ENCODE data around the gene PTPRM. TPM values are rescaled to one million over a fixed set of nuclear protein-coding genes. Genes with fewer than 3 reads are reported as not detected.

PTPRM gene
- polyA plus RNA-seq, 3 donors: 0.04 to 2.1 (median 0.66) TPM

DNA sequence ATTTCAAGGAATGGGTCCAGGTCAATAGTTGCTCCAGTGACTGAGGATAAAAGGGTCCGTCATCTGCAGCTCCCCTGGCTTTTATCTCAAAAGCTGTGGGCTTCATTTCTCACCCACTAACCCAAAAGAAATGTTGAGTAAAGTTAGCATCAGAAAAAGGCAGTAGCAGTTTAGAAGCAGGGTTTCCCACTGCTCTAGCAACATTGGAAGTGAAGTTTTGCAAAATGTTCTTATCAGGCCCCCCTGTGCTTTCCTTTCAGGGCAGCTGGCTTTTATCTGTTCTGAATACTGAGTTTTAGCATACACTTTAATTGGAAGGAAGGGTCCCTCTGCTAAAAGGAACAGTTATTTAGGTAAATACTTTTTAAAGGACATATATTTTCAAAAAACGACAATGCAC lies 745.9 kb downstream of the PTPRM start:
- H3K9me3 Mint-ChIP-seq: peaks cover 0 to 1% (median 0%) of the 10 kb centered on the region in 7 donors
- Histone ChIP-seq H3K4me2 (replicated peaks; ENCODE audit: extremely low read depth, low read length, poor library complexity, severe bottlenecking) (no peak overlapping the region), H2AFZ (ENCODE audit: insufficient read depth, low read depth, low read length, poor library complexity, severe bottlenecking) (no peak overlapping the region), H3K9ac (ENCODE audit: insufficient read depth, low read length, poor library complexity, severe bottlenecking) (no peak overlapping the region), H3K36me3 (replicated peaks in 1 of 2; ENCODE audit: control insufficient read depth in 1 of 2, insufficient read depth in 2 of 2, low read length in 2 of 2) (no peaks in the 10 kb centered on the region), H3K4me1 (ENCODE audit: control insufficient read depth in 1 of 2, insufficient read depth in 2 of 2, low read length in 2 of 2) (no peaks in the 10 kb centered on the region), H3K4me3 (replicated peaks in 1 of 3; ENCODE audit: low read depth in 2 of 3, low read length in 3 of 3) (no peak overlapping the region), H3K27ac (ENCODE audit: low read depth in 1 of 2, low read length in 2 of 2) (no peak overlapping the region), H3K9me3 (replicated peaks in 1 of 2; ENCODE audit: control insufficient read depth in 1 of 2, insufficient read depth in 1 of 2, low read length in 2 of 2) (no peaks in the 10 kb centered on the region), H3K27me3 (ENCODE audit: control insufficient read depth in 2 of 2, insufficient read depth in 2 of 2, low read length in 2 of 2) (no peaks in the 10 kb centered on the region), H4K20me1 (ENCODE audit: insufficient read depth, low read length) (no peaks in the 10 kb centered on the region), H3K79me2 (ENCODE audit: insufficient read depth, low read length) (no peaks in the 10 kb centered on the region)
- no CpG with 5 or more reads among the region's 2 CpGs for WGBS (ENCODE audit: insufficient coverage)
- intact Hi-C loops (cut with micrococcal nuclease): no loop called here
- no peaks in the 10 kb centered on the region for H3K36me3 Mint-ChIP-seq
- no peaks in the 10 kb centered on the region for H3K4me1 Mint-ChIP-seq
- no peak for TF ChIP-seq CTCF (IDR thresholded peaks at IDR 0.05)
- no peak for DNase-seq
- no peak overlapping the region for H3K27ac Mint-ChIP-seq
- peaks cover 0 to 2% (median 0%) of the 10 kb centered on the region in 3 donors for H3K27me3 Mint-ChIP-seq (ENCODE audit: low read depth in 3 of 3)
- H3K4me3 Mint-ChIP-seq: no peak overlapping the region

- 93% methylated on average over 2 of the region's 2 CpGs for WGBS (ENCODE audit: insufficient coverage)
- H3K9ac ChIP-seq (ENCODE audit: insufficient read depth, low read length, poor library complexity, severe bottlenecking): no peak overlapping the region
- intact Hi-C loops (cut with micrococcal nuclease): no loop called here
- TF ChIP-seq CTCF (IDR thresholded peaks at IDR 0.05): no peak
- H3K79me2 ChIP-seq (ENCODE audit: insufficient read depth, low read length): no peaks in the 10 kb centered on the region
- H3K4me3 ChIP-seq (replicated peaks in 1 of 3; ENCODE audit: low read depth in 2 of 3, low read length in 3 of 3): no peak overlapping the region
- no peaks in the 10 kb centered on the region for H3K4me1 ChIP-seq (ENCODE audit: control insufficient read depth in 1 of 2, insufficient read depth in 2 of 2, low read length in 2 of 2)
- H3K27ac Mint-ChIP-seq: no peak overlapping the region
- H3K9me3 Mint-ChIP-seq: peaks cover 0 to 1% (median 0%) of the 10 kb centered on the region in 7 donors
- no peaks in the 10 kb centered on the region for H3K4me1 Mint-ChIP-seq
- no peaks in the 10 kb centered on the region for H3K36me3 Mint-ChIP-seq
- no peak overlapping the region for H2AFZ ChIP-seq (ENCODE audit: insufficient read depth, low read depth, low read length, poor library complexity, severe bottlenecking)
- no peaks in the 10 kb centered on the region for H4K20me1 ChIP-seq (ENCODE audit: insufficient read depth, low read length)
- H3K4me2 ChIP-seq (replicated peaks; ENCODE audit: extremely low read depth, low read length, poor library complexity, severe bottlenecking): no peak overlapping the region
- no peaks in the 10 kb centered on the region for H3K27me3 ChIP-seq (ENCODE audit: control insufficient read depth in 2 of 2, insufficient read depth in 2 of 2, low read length in 2 of 2)
- H3K4me3 Mint-ChIP-seq: no peak overlapping the region
- no peak overlapping the region for H3K27ac ChIP-seq (ENCODE audit: low read depth in 1 of 2, low read length in 2 of 2)
- no peaks in the 10 kb centered on the region for H3K36me3 ChIP-seq (replicated peaks in 1 of 2; ENCODE audit: control insufficient read depth in 1 of 2, insufficient read depth in 2 of 2, low read length in 2 of 2)
- peaks cover 0 to 2% (median 0%) of the 10 kb centered on the region in 3 donors for H3K27me3 Mint-ChIP-seq (ENCODE audit: low read depth in 3 of 3)
- DNase-seq: no peak
- no peaks in the 10 kb centered on the region for H3K9me3 ChIP-seq (replicated peaks in 1 of 2; ENCODE audit: control insufficient read depth in 1 of 2, insufficient read depth in 1 of 2, low read length in 2 of 2)
Observed at GRCh38 chr18:8314124-8314523, 747.0 kb downstream of the PTPRM start.
